Psoas muscle (tissue), 8 donors: ENCODE results near the gene B9D1. TPM values are rescaled to one million over a fixed set of nuclear protein-coding genes. Genes with fewer than 3 reads are reported as not detected.

Experiments used
- ATAC-seq, 4 donors: fragments of 200-7000 bp; cut with Tn5 transposase; one replicate each; pipeline ENCODE4 v1.9.1; 2020; ENCODE audit warnings: moderate library complexity in 3 of 4, mild to moderate bottlenecking in 2 of 4
- DNase-seq, 2 donors: peaks; one replicate each; pipeline ENCODE4 v3.0.0-alpha.2; 2020
- H3K27ac ChIP-seq: fragments of 200-600 bp; one replicate; pipeline ENCODE4 v1.8.0; 2022
- H3K27me3 ChIP-seq, 3 donors: fragments of 200-600 bp in 1 of 3; one replicate each; pipeline versions ENCODE4 v1.6.1 to v1.8.0; 2013 to 2022; ENCODE audit warnings: low read length in 2 of 3, mild to moderate bottlenecking in 2 of 3, moderate library complexity in 1 of 3; ENCODE audit not compliant: insufficient read depth in 3 of 3
- H3K36me3 ChIP-seq, 2 donors: fragments of 200-600 bp in 1 of 2; one replicate each; pipeline versions ENCODE4 v1.6.1 to v1.8.0; 2013 to 2022; ENCODE audit warnings: low read depth in 1 of 2, mild to moderate bottlenecking in 1 of 2, moderate library complexity in 1 of 2; ENCODE audit not compliant: insufficient read depth in 1 of 2
- H3K4me1 ChIP-seq: fragments of 200-600 bp; one replicate; pipeline ENCODE4 v1.8.0; 2022
- H3K4me3 ChIP-seq: fragments of 200-600 bp; one replicate; pipeline ENCODE4 v1.8.0; 2022; ENCODE audit warnings: mild to moderate bottlenecking
- H3K9me3 ChIP-seq: fragments of 200-600 bp; one replicate; pipeline ENCODE4 v1.8.0; 2022
- WGBS, 3 donors: extraction: QIAGEN DNeasy Blood & Tissue Kit; methylation state at CpG; one replicate each; pipeline versions ENCODE4 v1.1.6 to v1.1.7; 2013; 5-methylcytosine and 5-hydroxymethylcytosine counted together
- intact Hi-C, 2 donors: fragments of 100-400 bp; cut with DNase I; formaldehyde crosslinking; loops; one replicate each; pipeline versions ENCODE4 v1.11.0 to v1.14.2; 2022
- polyA plus RNA-seq, 3 donors: library from polyadenylated mRNA; stranded (reverse); fragments of 200-250 nt; gene quantifications; one replicate each; pipeline ENCODE4 v1.2.3, GENCODE V29; 2013
- total RNA-seq, 4 donors: library from RNA; stranded (reverse); fragmentation: NEBNext Ultra II Directional in 2 of 4; extraction: Animal tissue kit (Norgen Biotek cat#: 25700) in 2 of 4; gene quantifications; one replicate each; pipeline versions ENCODE4 v1.2.1 to v1.2.4, GENCODE V29; 2021 to 2023
- TF ChIP-seq, protein P1 (sequence below): fragments of 200-600 bp; IDR thresholded peaks from one replicate; pipeline ENCODE4 v1.8.0; 2022; ENCODE audit warnings: antibody characterized with exemption
- donor health status: healthy with polysubstance abuse.
- donor health status: DM: no; HTN: no; CAD: no; lungs with moderate emphysema.
- donor health status: Bipolar disorder and iron deficiency.
- donor health status: healthy.
- donor health status: DM: yes; HTN: yes; CAD: no.
- donor health status: DM: no; HTN: no; CAD: no.
- donor health status: DM: no; HTN: no; CAD: no.
- donor health status: DM: yes; HTN: yes; CAD: no.

B9D1 gene
- total and polyA plus RNA-seq, 7 donors: 4.7 to 9.2 (median 7.0) TPM

- Histone ChIP-seq H3K27me3 (no peaks in the 10 kb centered on the region), H3K9me3 (no peaks in the 10 kb centered on the region), H3K27ac (no peak overlapping the region), H3K4me3 (no peak overlapping the region), H3K4me1 (peaks cover 34% of the 10 kb centered on the region), H3K36me3 (no peaks in the 10 kb centered on the region)
- 70 to 81% (median 78%) methylated on average over 5 of the region's 5 CpGs for WGBS, 3 donors
- TF ChIP-seq, protein P1, sequence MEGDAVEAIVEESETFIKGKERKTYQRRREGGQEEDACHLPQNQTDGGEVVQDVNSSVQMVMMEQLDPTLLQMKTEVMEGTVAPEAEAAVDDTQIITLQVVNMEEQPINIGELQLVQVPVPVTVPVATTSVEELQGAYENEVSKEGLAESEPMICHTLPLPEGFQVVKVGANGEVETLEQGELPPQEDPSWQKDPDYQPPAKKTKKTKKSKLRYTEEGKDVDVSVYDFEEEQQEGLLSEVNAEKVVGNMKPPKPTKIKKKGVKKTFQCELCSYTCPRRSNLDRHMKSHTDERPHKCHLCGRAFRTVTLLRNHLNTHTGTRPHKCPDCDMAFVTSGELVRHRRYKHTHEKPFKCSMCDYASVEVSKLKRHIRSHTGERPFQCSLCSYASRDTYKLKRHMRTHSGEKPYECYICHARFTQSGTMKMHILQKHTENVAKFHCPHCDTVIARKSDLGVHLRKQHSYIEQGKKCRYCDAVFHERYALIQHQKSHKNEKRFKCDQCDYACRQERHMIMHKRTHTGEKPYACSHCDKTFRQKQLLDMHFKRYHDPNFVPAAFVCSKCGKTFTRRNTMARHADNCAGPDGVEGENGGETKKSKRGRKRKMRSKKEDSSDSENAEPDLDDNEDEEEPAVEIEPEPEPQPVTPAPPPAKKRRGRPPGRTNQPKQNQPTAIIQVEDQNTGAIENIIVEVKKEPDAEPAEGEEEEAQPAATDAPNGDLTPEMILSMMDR: no peak
- ATAC-seq (no peak), DNase-seq (no peak)
- intact Hi-C loops: no loop called here
Measured at GRCh38 chr17:19301274-19301951, 61.1 kb downstream of the B9D1 start.

DNA sequence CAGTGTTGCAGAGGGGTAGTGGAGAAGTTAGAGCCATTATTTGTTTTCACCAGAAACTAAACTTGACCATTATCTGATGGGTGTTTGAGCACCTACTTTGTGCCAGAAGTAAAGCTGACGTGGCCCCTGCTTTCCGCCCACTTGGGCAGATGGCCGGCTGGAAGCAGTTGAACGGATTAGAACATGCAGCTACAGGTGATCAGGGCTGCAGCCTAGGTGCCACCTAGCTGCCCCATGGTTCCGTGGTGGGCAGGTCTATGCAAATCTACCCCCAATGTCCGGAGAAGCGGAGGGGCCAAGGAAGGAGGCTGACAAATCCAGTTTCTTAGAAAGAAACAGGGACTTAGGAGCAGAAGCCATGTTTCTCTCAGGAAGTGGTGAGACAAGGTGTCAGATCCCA is 62.7 kb downstream of the B9D1 start:
- H3K27ac ChIP-seq: no peak overlapping the region
- WGBS, 3 donors: 94 to 96% (median 96%) methylated on average over 7 of the region's 7 CpGs
- intact Hi-C loops: no loop called here
- peaks cover 32% of the 10 kb centered on the region for H3K4me1 ChIP-seq
- TF ChIP-seq, protein P1: no peak
- no peak for DNase-seq
- H3K27me3 ChIP-seq: no peaks in the 10 kb centered on the region
- H3K4me3 ChIP-seq: no peak overlapping the region
- H3K36me3 ChIP-seq: no peaks in the 10 kb centered on the region
- no peaks in the 10 kb centered on the region for H3K9me3 ChIP-seq
- ATAC-seq: no peak

- WGBS, 3 donors: 73 to 80% (median 79%) methylated on average over 4 of the region's 4 CpGs
- TF ChIP-seq, protein P1: no peak
- no peak for ATAC-seq
- intact Hi-C loops: no loop called here
- DNase-seq: no peak
- Histone ChIP-seq H3K4me1 (peaks cover 26% of the 10 kb centered on the region), H3K27ac (no peak overlapping the region), H3K27me3 (no peaks in the 10 kb centered on the region), H3K36me3 (no peaks in the 10 kb centered on the region), H3K4me3 (no peak overlapping the region), H3K9me3 (no peaks in the 10 kb centered on the region)
Measured at GRCh38 chr17:19299214-19299747, 63.2 kb downstream of the B9D1 start.

DNA sequence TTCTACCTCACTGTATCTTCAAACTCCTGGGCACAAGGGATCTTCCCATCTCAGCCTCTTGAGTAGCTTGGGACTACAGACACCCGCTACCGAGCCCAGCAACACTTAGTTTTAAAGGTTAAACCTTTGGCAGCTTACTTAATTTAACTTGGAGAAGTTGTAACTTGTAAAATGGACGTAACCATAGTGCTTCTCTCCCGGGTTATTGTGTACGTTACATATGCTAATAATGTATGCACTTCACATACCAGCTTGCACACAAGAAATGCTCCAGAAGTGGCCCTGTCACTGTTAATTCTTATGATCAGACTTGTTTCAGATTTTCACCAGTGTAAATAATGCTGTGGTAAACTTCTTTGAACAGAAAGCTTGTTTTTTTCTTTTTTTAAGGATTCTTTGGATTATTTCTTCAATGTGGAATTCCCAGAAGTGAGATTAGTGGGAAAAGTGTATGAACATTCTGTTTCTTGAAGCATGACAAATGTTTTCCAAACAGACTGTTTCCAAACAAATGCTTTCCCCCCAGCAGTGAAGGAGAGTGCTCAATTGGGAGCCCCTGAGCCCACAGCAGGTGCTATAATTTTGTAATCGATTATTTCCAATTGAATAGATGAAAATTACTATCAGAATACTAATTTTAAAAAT is 63.8 kb downstream of the B9D1 start:
- H3K9me3 ChIP-seq: no peaks in the 10 kb centered on the region
- H3K4me3 ChIP-seq: no peak overlapping the region
- H3K27me3 ChIP-seq: no peaks in the 10 kb centered on the region
- TF ChIP-seq, protein P1: no peak
- WGBS, 3 donors: 60 to 76% (median 66%) methylated on average over 6 of the region's 6 CpGs
- no peak overlapping the region for H3K27ac ChIP-seq
- ATAC-seq: no peak
- no peaks in the 10 kb centered on the region for H3K36me3 ChIP-seq
- peaks cover 21% of the 10 kb centered on the region for H3K4me1 ChIP-seq
- intact Hi-C loops: no loop called here
- no peak for DNase-seq
